Prostate gland (tissue), 2 donors: ENCODE data around the gene VPS13C.

Experiments used
- CTCF ChIP-seq, 4 experiments: fragments of 200-600 bp in 2 of 4; fragments of 450-650 bp in 2 of 4; sonication (generic) in 2 of 4; IDR thresholded peaks; 1 replicate in 3 of 4; 2 replicates in 1 of 4; pipeline ENCODE4 v1.5.1; 2016 to 2019; ENCODE audit warnings: antibody characterized with exemption in 4 of 4, mild to moderate bottlenecking in 2 of 4, moderate library complexity in 2 of 4
- POLR2A ChIP-seq: fragments of 450-650 bp; IDR thresholded peaks from one replicate; pipeline ENCODE4 v1.6.1; 2016; ENCODE audit warnings: antibody characterized with exemption, mild to moderate bottlenecking
- POLR2AphosphoS5 ChIP-seq: sonication (generic); formaldehyde crosslinking; IDR thresholded peaks from one replicate; pipeline ENCODE4 v1.6.1; 2017; ENCODE audit warnings: antibody characterized with exemption

GRCh38 chr15:62068071-62068809 lies 8.0 kb upstream of the VPS13C start:
- TF ChIP-seq CTCF (IDR thresholded peaks at IDR 0.05) (peak in 2 of 4 experiments; percentile 2 to 37), POLR2A (no peak), POLR2AphosphoS5 (no peak)
